ENCODE results near the gene ERC2. TPM values are rescaled to one million over a fixed set of nuclear protein-coding genes. Genes with fewer than 3 reads are reported as not detected.

ERC2 gene
- total RNA-seq, 1 donor from 2014 or later: 1.1 TPM

GRCh38 chr3:55719508-55719907 is 748.8 kb downstream of the ERC2 start:
- DNase-seq (ENCODE audit: low spot score): no peak

GRCh38 chr3:55719006-55719405 is 749.3 kb downstream of the ERC2 start:
- DNase-seq (ENCODE audit: low spot score): no peak

GRCh38 chr3:55718521-55718921 is 749.7 kb downstream of the ERC2 start:
- DNase-seq (ENCODE audit: low spot score): no peak

- DNase-seq (ENCODE audit: low spot score): no peak
These were observed 750.2 kb downstream of the ERC2 start for GRCh38 chr3:55718074-55718473.

- DNase-seq (ENCODE audit: low spot score): no peak
These were observed 750.8 kb downstream of the ERC2 start for GRCh38 chr3:55717481-55717880.

GRCh38 chr3:55716611-55717225 is 751.5 kb downstream of the ERC2 start:
- DNase-seq (ENCODE audit: low spot score): no peak

- no peak for DNase-seq (ENCODE audit: low spot score)
These were observed 752.2 kb downstream of the ERC2 start for GRCh38 chr3:55716044-55716443.

- DNase-seq (ENCODE audit: low spot score): no peak
These were observed 754.2 kb downstream of the ERC2 start for GRCh38 chr3:55714057-55714456.

- no peak for DNase-seq (ENCODE audit: low spot score)
These were observed 756.6 kb downstream of the ERC2 start for GRCh38 chr3:55711646-55712045.

GRCh38 chr3:55709411-55710012 is 758.8 kb downstream of the ERC2 start:
- DNase-seq (ENCODE audit: low spot score): no peak

GRCh38 chr3:55708921-55709320 is 759.3 kb downstream of the ERC2 start:
- no peak for DNase-seq (ENCODE audit: low spot score)

GRCh38 chr3:55708242-55708641 is 760.0 kb downstream of the ERC2 start:
- no peak for DNase-seq (ENCODE audit: low spot score)

- DNase-seq (ENCODE audit: low spot score): no peak
These were observed 763.7 kb downstream of the ERC2 start for GRCh38 chr3:55704521-55704920.

- no peak for DNase-seq (ENCODE audit: low spot score)
These were observed 765.4 kb downstream of the ERC2 start for GRCh38 chr3:55702822-55703221.

GRCh38 chr3:55701997-55702396 is 766.3 kb downstream of the ERC2 start:
- DNase-seq (ENCODE audit: low spot score): no peak

GRCh38 chr3:55698831-55699230 is 769.4 kb downstream of the ERC2 start:
- DNase-seq (ENCODE audit: low spot score): no peak

GRCh38 chr3:55697177-55697865 is 770.9 kb downstream of the ERC2 start:
- DNase-seq (ENCODE audit: low spot score): no peak

- no peak for DNase-seq (ENCODE audit: low spot score)
These were observed 775.2 kb downstream of the ERC2 start for GRCh38 chr3:55692957-55693558.

GRCh38 chr3:55692295-55692956 is 775.8 kb downstream of the ERC2 start:
- no peak for DNase-seq (ENCODE audit: low spot score)

- no peak for DNase-seq (ENCODE audit: low spot score)
These were observed 777.1 kb downstream of the ERC2 start for GRCh38 chr3:55691141-55691540.

GRCh38 chr3:55690726-55691125 is 777.5 kb downstream of the ERC2 start:
- DNase-seq (ENCODE audit: low spot score): no peak

- no peak for DNase-seq (ENCODE audit: low spot score)
These were observed 778.1 kb downstream of the ERC2 start for GRCh38 chr3:55690177-55690576.
